Limb (tissue), 2 donors: Measurements from ENCODE around the gene DOCK3.
"Not testable (repeated sequence)": the region's sequence is repeated elsewhere in the genome, so short reads cannot be mapped to it uniquely, and the experiment has no call there.

Experiments used
- DNase-seq, 2 donors: peaks; one replicate each; pipeline ENCODE4 v3.0.0-alpha.2; 2016; ENCODE audit errors: extremely low spot score in 2 of 2

DOCK3 gene

GRCh38 chr3:50675179-50676030 is 678 bp downstream of the DOCK3 start:
- DNase-seq, result peak in 1 of 2 donors; percentile 78

GRCh38 chr3:50676031-50676705 is 1.4 kb downstream of the DOCK3 start:
- DNase-seq, result no peak

GRCh38 chr3:50687127-50687751 is 12.5 kb downstream of the DOCK3 start:
- no peak for DNase-seq

- no peak for DNase-seq
Observed at GRCh38 chr3:50687916-50688315, 13.2 kb downstream of the DOCK3 start.

GRCh38 chr3:50688602-50689001 is 13.9 kb downstream of the DOCK3 start:
- DNase-seq, result not testable (repeated sequence)

- no peak for DNase-seq
Observed at GRCh38 chr3:50689558-50689957, 14.8 kb downstream of the DOCK3 start.

- DNase-seq, result no peak
Observed at GRCh38 chr3:50695031-50695430, 20.3 kb downstream of the DOCK3 start.

- no peak for DNase-seq
Observed at GRCh38 chr3:50696276-50696675, 21.5 kb downstream of the DOCK3 start.

- DNase-seq, result no peak
Observed at GRCh38 chr3:50698269-50698668, 23.5 kb downstream of the DOCK3 start.

- DNase-seq, result peak in 1 of 2 donors; percentile 46
Observed at GRCh38 chr3:50708620-50709019, 33.9 kb downstream of the DOCK3 start.

GRCh38 chr3:50714946-50715345 is 40.2 kb downstream of the DOCK3 start:
- DNase-seq, result peak in 1 of 2 donors; percentile 19

- no peak for DNase-seq
Observed at GRCh38 chr3:50724831-50725230, 50.1 kb downstream of the DOCK3 start.

- DNase-seq, result no peak
Observed at GRCh38 chr3:50734985-50735384, 60.3 kb downstream of the DOCK3 start.

GRCh38 chr3:50737193-50737905 is 62.6 kb downstream of the DOCK3 start:
- no peak for DNase-seq

- DNase-seq, result no peak
Observed at GRCh38 chr3:50737906-50738598, 63.3 kb downstream of the DOCK3 start.

- no peak for DNase-seq
Observed at GRCh38 chr3:50743643-50744042, 68.9 kb downstream of the DOCK3 start.

- no peak for DNase-seq
Observed at GRCh38 chr3:50749822-50750221, 75.1 kb downstream of the DOCK3 start.

GRCh38 chr3:50759015-50759414 is 84.3 kb downstream of the DOCK3 start:
- DNase-seq, result no peak

- DNase-seq, result no peak
Observed at GRCh38 chr3:50777680-50778079, 103.0 kb downstream of the DOCK3 start.

GRCh38 chr3:50781766-50782165 is 107.0 kb downstream of the DOCK3 start:
- not testable (repeated sequence) for DNase-seq

GRCh38 chr3:50786631-50787030 is 111.9 kb downstream of the DOCK3 start:
- DNase-seq, result no peak
